ENCODE measurements around the gene GARIN5A.

- TF ChIP-seq, protein P1, sequence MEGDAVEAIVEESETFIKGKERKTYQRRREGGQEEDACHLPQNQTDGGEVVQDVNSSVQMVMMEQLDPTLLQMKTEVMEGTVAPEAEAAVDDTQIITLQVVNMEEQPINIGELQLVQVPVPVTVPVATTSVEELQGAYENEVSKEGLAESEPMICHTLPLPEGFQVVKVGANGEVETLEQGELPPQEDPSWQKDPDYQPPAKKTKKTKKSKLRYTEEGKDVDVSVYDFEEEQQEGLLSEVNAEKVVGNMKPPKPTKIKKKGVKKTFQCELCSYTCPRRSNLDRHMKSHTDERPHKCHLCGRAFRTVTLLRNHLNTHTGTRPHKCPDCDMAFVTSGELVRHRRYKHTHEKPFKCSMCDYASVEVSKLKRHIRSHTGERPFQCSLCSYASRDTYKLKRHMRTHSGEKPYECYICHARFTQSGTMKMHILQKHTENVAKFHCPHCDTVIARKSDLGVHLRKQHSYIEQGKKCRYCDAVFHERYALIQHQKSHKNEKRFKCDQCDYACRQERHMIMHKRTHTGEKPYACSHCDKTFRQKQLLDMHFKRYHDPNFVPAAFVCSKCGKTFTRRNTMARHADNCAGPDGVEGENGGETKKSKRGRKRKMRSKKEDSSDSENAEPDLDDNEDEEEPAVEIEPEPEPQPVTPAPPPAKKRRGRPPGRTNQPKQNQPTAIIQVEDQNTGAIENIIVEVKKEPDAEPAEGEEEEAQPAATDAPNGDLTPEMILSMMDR (conservative IDR thresholded peaks at IDR 0.05; ENCODE audit: low read depth, low read length) = 0 out of 2 replicates have a peak, but pooled peaks have one; percentile 28
- TF ChIP-seq EZH2 (IDR thresholded peaks at IDR 0.05; ENCODE audit: borderline replicate concordance, low read depth, low read length, poor library complexity, severe bottlenecking) = no peak
These were observed 10.5 kb downstream of the GARIN5A start for GRCh38 chr19:50465986-50466705.
